Cardiac muscle cell (in vitro differentiated cells and primary cell): ENCODE data around the gene BATF3. TPM values are rescaled to one million over a fixed set of nuclear protein-coding genes. Genes with fewer than 3 reads are reported as not detected.
A peak's percentile ranks its signal among the peaks of the same experiment; 100 is the strongest.

Experiments
- DNase-seq, 2 donors: peaks; one replicate each; pipeline versions ENCODE4 v3.0.0 to v3.0.0-alpha.2; 2010 to 2017; ENCODE audit warnings: low read depth in 1 of 2, low spot score in 1 of 2
- H3K27ac ChIP-seq: fragments of 200-600 bp; sonication (generic); 2 replicates; pipeline ENCODE4 v1.5.1; 2016
- H3K27me3 ChIP-seq: fragments of 200-600 bp; sonication (generic); 2 replicates; pipeline ENCODE4 v1.6.0; 2016; ENCODE audit warnings: control low read depth
- H3K36me3 ChIP-seq: fragments of 200-600 bp; sonication (generic); 2 replicates; pipeline ENCODE4 v1.5.1; 2016; ENCODE audit warnings: control low read depth
- H3K4me1 ChIP-seq: fragments of 200-600 bp; sonication (generic); 2 replicates; pipeline ENCODE4 v1.8.1; 2017; ENCODE audit warnings: low read depth, mild to moderate bottlenecking, mixed run types
- H3K4me3 ChIP-seq: fragments of 200-600 bp; sonication (generic); 2 replicates; pipeline ENCODE4 v1.5.1; 2016; ENCODE audit warnings: mild to moderate bottlenecking
- H3K9me3 ChIP-seq: fragments of 200-600 bp; sonication (generic); 2 replicates; pipeline ENCODE4 v1.5.1; 2017; ENCODE audit warnings: low read depth, mild to moderate bottlenecking, control low read depth
- polyA plus RNA-seq: library from polyadenylated mRNA; unstranded; fragments of >200 nt; fragmentation: Nextera tagmentation; extraction: Ambion mirVana; gene quantifications from 2 replicates; pipeline ENCODE4 v1.2.1, GENCODE V29; 2016
- total RNA-seq: library from RNA; depleted of rRNA; stranded (reverse); fragments of >200 nt; gene quantifications from 2 replicates; pipeline ENCODE4 v1.2.3, GENCODE V29; 2016
- TF ChIP-seq, protein P1 (sequence below): IDR thresholded peaks from 2 replicates; pipeline ENCODE4 v1.5.1; 2012; ENCODE audit warnings: low read depth, mild to moderate bottlenecking, low read length

Gene BATF3
- total and polyA plus RNA-seq, 2 experiments from 2014 or later: 1.8 TPM

- no peaks in the 10 kb centered on the region for H3K4me1 ChIP-seq
- H3K27me3 ChIP-seq: no peaks in the 10 kb centered on the region
- H3K4me3 ChIP-seq: no peak overlapping the region
- peak in 1 of 2 donors; percentile 55 for DNase-seq
- TF ChIP-seq, protein P1, sequence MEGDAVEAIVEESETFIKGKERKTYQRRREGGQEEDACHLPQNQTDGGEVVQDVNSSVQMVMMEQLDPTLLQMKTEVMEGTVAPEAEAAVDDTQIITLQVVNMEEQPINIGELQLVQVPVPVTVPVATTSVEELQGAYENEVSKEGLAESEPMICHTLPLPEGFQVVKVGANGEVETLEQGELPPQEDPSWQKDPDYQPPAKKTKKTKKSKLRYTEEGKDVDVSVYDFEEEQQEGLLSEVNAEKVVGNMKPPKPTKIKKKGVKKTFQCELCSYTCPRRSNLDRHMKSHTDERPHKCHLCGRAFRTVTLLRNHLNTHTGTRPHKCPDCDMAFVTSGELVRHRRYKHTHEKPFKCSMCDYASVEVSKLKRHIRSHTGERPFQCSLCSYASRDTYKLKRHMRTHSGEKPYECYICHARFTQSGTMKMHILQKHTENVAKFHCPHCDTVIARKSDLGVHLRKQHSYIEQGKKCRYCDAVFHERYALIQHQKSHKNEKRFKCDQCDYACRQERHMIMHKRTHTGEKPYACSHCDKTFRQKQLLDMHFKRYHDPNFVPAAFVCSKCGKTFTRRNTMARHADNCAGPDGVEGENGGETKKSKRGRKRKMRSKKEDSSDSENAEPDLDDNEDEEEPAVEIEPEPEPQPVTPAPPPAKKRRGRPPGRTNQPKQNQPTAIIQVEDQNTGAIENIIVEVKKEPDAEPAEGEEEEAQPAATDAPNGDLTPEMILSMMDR: no peak
- no peak overlapping the region for H3K27ac ChIP-seq
- no peaks in the 10 kb centered on the region for H3K36me3 ChIP-seq
- no peaks in the 10 kb centered on the region for H3K9me3 ChIP-seq
Observed at GRCh38 chr1:212671342-212672031, 28.2 kb downstream of the BATF3 start.

DNA sequence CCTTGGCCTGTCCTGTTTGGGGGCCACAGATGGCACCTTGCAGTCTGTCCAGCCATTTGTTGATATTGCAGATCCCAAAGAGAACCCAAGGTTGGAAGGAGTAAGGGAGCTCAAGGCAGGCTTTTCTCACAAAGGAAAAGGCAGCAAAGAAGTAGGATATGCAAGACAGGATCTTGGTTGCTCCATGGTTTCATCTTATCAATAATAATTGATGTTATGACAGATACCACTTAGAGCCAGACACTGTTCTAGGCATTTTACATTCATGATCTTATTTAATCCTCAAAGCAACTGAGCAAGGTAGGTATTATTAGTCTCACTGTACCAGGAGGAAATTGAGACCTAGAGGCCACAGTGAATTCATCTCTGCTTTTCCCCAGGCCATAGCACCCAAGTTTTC is 28.8 kb downstream of the BATF3 start:
- H3K27ac ChIP-seq: no peak overlapping the region
- H3K36me3 ChIP-seq: no peaks in the 10 kb centered on the region
- H3K9me3 ChIP-seq: no peaks in the 10 kb centered on the region
- no peaks in the 10 kb centered on the region for H3K27me3 ChIP-seq
- no peaks in the 10 kb centered on the region for H3K4me1 ChIP-seq
- H3K4me3 ChIP-seq: no peak overlapping the region
- no peak for DNase-seq
- TF ChIP-seq, protein P1: no peak

DNA sequence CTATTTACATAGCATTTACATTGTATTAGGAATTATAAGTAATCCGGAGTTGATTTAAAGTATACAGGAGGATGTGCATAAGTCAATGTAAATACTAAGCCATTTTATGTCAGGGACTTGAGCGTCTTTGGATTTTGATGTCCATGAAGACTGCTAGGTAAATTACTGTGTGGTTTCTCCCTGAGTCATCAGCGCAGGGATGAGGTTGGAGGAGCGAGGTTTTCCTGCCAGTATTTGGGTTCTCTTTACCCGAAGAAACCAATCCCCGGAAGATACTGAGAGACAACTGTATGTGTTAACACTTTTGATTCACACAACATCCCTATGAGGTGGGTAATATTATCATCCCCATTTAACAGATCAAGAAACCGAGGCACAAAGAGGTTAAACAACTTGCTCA is 29.3 kb downstream of the BATF3 start:
- Histone ChIP-seq H3K36me3 (no peaks in the 10 kb centered on the region), H3K4me3 (no peak overlapping the region), H3K27ac (no peak overlapping the region), H3K4me1 (no peaks in the 10 kb centered on the region), H3K9me3 (no peaks in the 10 kb centered on the region), H3K27me3 (no peaks in the 10 kb centered on the region)
- no peak for DNase-seq
- TF ChIP-seq, protein P1: no peak

GRCh38 chr1:212669600-212669999 is 30.0 kb downstream of the BATF3 start:
- Histone ChIP-seq H3K4me3 (no peak overlapping the region), H3K9me3 (no peaks in the 10 kb centered on the region), H3K27ac (no peak overlapping the region), H3K36me3 (no peaks in the 10 kb centered on the region), H3K27me3 (no peaks in the 10 kb centered on the region), H3K4me1 (no peaks in the 10 kb centered on the region)
- no peak for DNase-seq
- TF ChIP-seq, protein P1: no peak

GRCh38 chr1:212669102-212669501 is 30.5 kb downstream of the BATF3 start:
- no peaks in the 10 kb centered on the region for H3K4me1 ChIP-seq
- H3K27ac ChIP-seq: no peak overlapping the region
- no peaks in the 10 kb centered on the region for H3K36me3 ChIP-seq
- TF ChIP-seq, protein P1: peak; percentile 22
- no peak overlapping the region for H3K4me3 ChIP-seq
- H3K27me3 ChIP-seq: peaks cover 4% of the 10 kb centered on the region
- no peaks in the 10 kb centered on the region for H3K9me3 ChIP-seq
- peak; percentile 33 to 39 for DNase-seq
